Stimulated activated naive B cell treated with anti-CD40 and anti-IgM and Interleukin-4, amounts not matched to agents 10 μg/mL and 1 μg/mL and 100 μg/mL, for 72 hours (primary cell): ENCODE results near the gene HSPA14.
"Not testable (repeated sequence)": the region's sequence is repeated elsewhere in the genome, so short reads cannot be mapped to it uniquely, and the experiment has no call there.

ENCODE experiments used
- ATAC-seq, 2 donors: fragments of 150-1000 bp; cut with Tn5 transposase; replicated peaks; 2 replicates each; pipeline ENCODE4 v1.10.0; 2021; ENCODE audit warnings: moderate library complexity in 1 of 2
- DNase-seq: peaks from one replicate; pipeline ENCODE4 v3.0.0; 2021
- H3K27ac Mint-ChIP-seq: one replicate; pipeline ENCODE4 v1.8.0; 2022; ENCODE audit warnings: mild to moderate bottlenecking, mixed read lengths
- H3K27me3 Mint-ChIP-seq, 2 donors: one replicate each; pipeline ENCODE4 v1.8.0; 2022; ENCODE audit warnings: mixed read lengths in 2 of 2
- H3K36me3 Mint-ChIP-seq, 2 donors: one replicate each; pipeline ENCODE4 v1.8.0; 2022; ENCODE audit warnings: mixed read lengths in 2 of 2, mild to moderate bottlenecking in 1 of 2
- H3K4me1 Mint-ChIP-seq, 2 donors: one replicate each; pipeline ENCODE4 v1.8.0; 2022; ENCODE audit warnings: mixed read lengths in 2 of 2, mild to moderate bottlenecking in 1 of 2
- H3K4me3 Mint-ChIP-seq, 2 donors: one replicate each; pipeline ENCODE4 v1.8.0; 2022; ENCODE audit warnings: mild to moderate bottlenecking in 2 of 2, mixed read lengths in 2 of 2, moderate library complexity in 1 of 2
- H3K9me3 Mint-ChIP-seq, 2 donors: one replicate each; pipeline ENCODE4 v1.8.0; 2022; ENCODE audit warnings: mixed read lengths in 2 of 2, mild to moderate bottlenecking in 1 of 2

The HSPA14 gene

GRCh38 chr10:14884082-14884481, 46.0 kb downstream of the HSPA14 start:
- peaks cover 17 to 19% of the 10 kb centered on the region in 2 donors for H3K36me3 Mint-ChIP-seq
- H3K27ac Mint-ChIP-seq = no peak overlapping the region
- peak; percentile 57 to 64 for ATAC-seq
- peaks cover 15 to 22% of the 10 kb centered on the region in 2 donors for H3K4me1 Mint-ChIP-seq
- H3K4me3 Mint-ChIP-seq = no peak overlapping the region
- no peaks in the 10 kb centered on the region for H3K9me3 Mint-ChIP-seq
- DNase-seq = no peak
- no peaks in the 10 kb centered on the region for H3K27me3 Mint-ChIP-seq

GRCh38 chr10:14889318-14889717, 51.2 kb downstream of the HSPA14 start:
- Mint-ChIP-seq H3K4me1 (peaks cover 10 to 13% of the 10 kb centered on the region in 2 donors), H3K27ac (peak overlapping the region; percentile 16), H3K9me3 (no peaks in the 10 kb centered on the region), H3K36me3 (peaks cover 0 to 15% of the 10 kb centered on the region in 2 donors), H3K4me3 (peak overlapping the region; percentile 63 to 70), H3K27me3 (no peaks in the 10 kb centered on the region)
- no peak for DNase-seq
- ATAC-seq = peak; percentile 59 to 71

- no peak for DNase-seq
- H3K27me3 Mint-ChIP-seq = no peaks in the 10 kb centered on the region
- no peak for ATAC-seq
- H3K27ac Mint-ChIP-seq = peak overlapping the region; percentile 52
- H3K4me3 Mint-ChIP-seq = no peak overlapping the region
- H3K36me3 Mint-ChIP-seq = peaks cover 0 to 18% of the 10 kb centered on the region in 2 donors
- peaks cover 10 to 13% of the 10 kb centered on the region in 2 donors for H3K4me1 Mint-ChIP-seq
- H3K9me3 Mint-ChIP-seq = no peaks in the 10 kb centered on the region
These were observed 53.0 kb downstream of the HSPA14 start for GRCh38 chr10:14891151-14891550.

- ATAC-seq (peak; percentile 66 to 69), DNase-seq (no peak)
- Mint-ChIP-seq H3K9me3 (no peaks in the 10 kb centered on the region), H3K36me3 (peaks cover 20 to 32% of the 10 kb centered on the region in 2 donors), H3K4me1 (no peaks in the 10 kb centered on the region), H3K4me3 (no peak overlapping the region), H3K27ac (no peak overlapping the region), H3K27me3 (no peaks in the 10 kb centered on the region)
These were observed 66.2 kb downstream of the HSPA14 start for GRCh38 chr10:14904316-14904732.

GRCh38 chr10:14904864-14905263, 66.8 kb downstream of the HSPA14 start:
- Mint-ChIP-seq H3K27me3 (no peaks in the 10 kb centered on the region), H3K27ac (no peak overlapping the region), H3K4me3 (no peak overlapping the region), H3K9me3 (no peaks in the 10 kb centered on the region), H3K36me3 (peaks cover 20 to 31% of the 10 kb centered on the region in 2 donors), H3K4me1 (no peaks in the 10 kb centered on the region)
- ATAC-seq = no peak
- DNase-seq = no peak

GRCh38 chr10:14905890-14906289, 67.8 kb downstream of the HSPA14 start:
- H3K36me3 Mint-ChIP-seq = peaks cover 27 to 41% of the 10 kb centered on the region in 2 donors
- no peak overlapping the region for H3K4me3 Mint-ChIP-seq
- H3K9me3 Mint-ChIP-seq = no peaks in the 10 kb centered on the region
- ATAC-seq = no peak
- no peak for DNase-seq
- H3K4me1 Mint-ChIP-seq = peaks cover 0 to 4% of the 10 kb centered on the region in 2 donors
- no peaks in the 10 kb centered on the region for H3K27me3 Mint-ChIP-seq
- H3K27ac Mint-ChIP-seq = no peak overlapping the region

GRCh38 chr10:14906765-14907164, 68.7 kb downstream of the HSPA14 start:
- no peak overlapping the region for H3K4me3 Mint-ChIP-seq
- ATAC-seq (no peak), DNase-seq (no peak)
- no peak overlapping the region for H3K27ac Mint-ChIP-seq
- H3K27me3 Mint-ChIP-seq = no peaks in the 10 kb centered on the region
- H3K36me3 Mint-ChIP-seq = peaks cover 31 to 49% of the 10 kb centered on the region in 2 donors
- H3K4me1 Mint-ChIP-seq = peaks cover 0 to 5% of the 10 kb centered on the region in 2 donors
- no peaks in the 10 kb centered on the region for H3K9me3 Mint-ChIP-seq

GRCh38 chr10:14907591-14907990, 69.5 kb downstream of the HSPA14 start:
- H3K4me3 Mint-ChIP-seq, DNase-seq, H3K9me3 Mint-ChIP-seq, ATAC-seq, H3K4me1 Mint-ChIP-seq, H3K27me3 Mint-ChIP-seq, H3K27ac Mint-ChIP-seq: not testable (repeated sequence)
- H3K36me3 Mint-ChIP-seq = peaks cover 34 to 48% of the 10 kb centered on the region in 2 donors

GRCh38 chr10:14909101-14909500, 71.0 kb downstream of the HSPA14 start:
- peaks cover 0 to 7% of the 10 kb centered on the region in 2 donors for H3K4me1 Mint-ChIP-seq
- H3K36me3 Mint-ChIP-seq = peaks cover 40 to 55% of the 10 kb centered on the region in 2 donors
- no peaks in the 10 kb centered on the region for H3K9me3 Mint-ChIP-seq
- no peaks in the 10 kb centered on the region for H3K27me3 Mint-ChIP-seq
- H3K4me3 Mint-ChIP-seq = no peak overlapping the region
- H3K27ac Mint-ChIP-seq = no peak overlapping the region
- DNase-seq (no peak), ATAC-seq (no peak)

GRCh38 chr10:14910953-14911352, 72.8 kb downstream of the HSPA14 start:
- peaks cover 50 to 67% of the 10 kb centered on the region in 2 donors for H3K36me3 Mint-ChIP-seq
- H3K27me3 Mint-ChIP-seq = no peaks in the 10 kb centered on the region
- peaks cover 0 to under 1% of the 10 kb centered on the region in 2 donors for H3K9me3 Mint-ChIP-seq
- peak overlapping the region; percentile 79 for H3K27ac Mint-ChIP-seq
- H3K4me1 Mint-ChIP-seq = peaks cover 10 to 12% of the 10 kb centered on the region in 2 donors
- ATAC-seq (no peak), DNase-seq (no peak)
- H3K4me3 Mint-ChIP-seq = no peak overlapping the region

GRCh38 chr10:14911801-14912200, 73.7 kb downstream of the HSPA14 start:
- ATAC-seq (no peak), DNase-seq (no peak)
- peak overlapping the region; percentile 28 for H3K27ac Mint-ChIP-seq
- no peak overlapping the region for H3K4me3 Mint-ChIP-seq
- peaks cover 12 to 14% of the 10 kb centered on the region in 2 donors for H3K4me1 Mint-ChIP-seq
- peaks cover 0 to 2% of the 10 kb centered on the region in 2 donors for H3K9me3 Mint-ChIP-seq
- peaks cover 56 to 72% of the 10 kb centered on the region in 2 donors for H3K36me3 Mint-ChIP-seq
- H3K27me3 Mint-ChIP-seq = no peaks in the 10 kb centered on the region

- Mint-ChIP-seq H3K9me3 (peaks cover 0 to 2% of the 10 kb centered on the region in 2 donors), H3K36me3 (peaks cover 63 to 78% of the 10 kb centered on the region in 2 donors), H3K4me1 (peaks cover 8 to 23% of the 10 kb centered on the region in 2 donors), H3K4me3 (no peak overlapping the region), H3K27ac (no peak overlapping the region), H3K27me3 (no peaks in the 10 kb centered on the region)
- DNase-seq = no peak
- no peak for ATAC-seq
These were observed 78.5 kb downstream of the HSPA14 start for GRCh38 chr10:14916600-14916999.

- Mint-ChIP-seq H3K36me3 (peaks cover 65 to 84% of the 10 kb centered on the region in 2 donors), H3K27ac (no peak overlapping the region), H3K4me1 (peaks cover 10 to 23% of the 10 kb centered on the region in 2 donors), H3K9me3 (peaks cover 0 to 2% of the 10 kb centered on the region in 2 donors), H3K4me3 (no peak overlapping the region), H3K27me3 (no peaks in the 10 kb centered on the region)
- ATAC-seq (no peak), DNase-seq (no peak)
These were observed 79.7 kb downstream of the HSPA14 start for GRCh38 chr10:14917827-14918226.

- Mint-ChIP-seq H3K27ac (no peak overlapping the region), H3K9me3 (peaks cover 0 to 2% of the 10 kb centered on the region in 2 donors), H3K36me3 (peaks cover 65 to 84% of the 10 kb centered on the region in 2 donors), H3K27me3 (no peaks in the 10 kb centered on the region), H3K4me1 (peaks cover 8 to 23% of the 10 kb centered on the region in 2 donors), H3K4me3 (no peak overlapping the region)
- DNase-seq (no peak), ATAC-seq (no peak)
These were observed 80.9 kb downstream of the HSPA14 start for GRCh38 chr10:14918964-14919363.
